HTERT RPE-1 (cell line): ENCODE measurements around the gene ITGAL.

Experiments
- in situ Hi-C: fragments of 300-500 bp; cut with MboI; formaldehyde crosslinking; loops from 4 replicates; pipeline ENCODE4 v1.14.3; 2020; ENCODE audit warnings: low sequenced_read_pairs

The ITGAL gene

GRCh38 chr16:30565526-30565925, 93.0 kb downstream of the ITGAL start:
- in situ Hi-C loops = no loop called here

GRCh38 chr16:30565984-30566383, 93.4 kb downstream of the ITGAL start:
- in situ Hi-C loops = no loop called here

GRCh38 chr16:30566531-30566930, 94.0 kb downstream of the ITGAL start:
- in situ Hi-C loops = no loop called here

GRCh38 chr16:30567160-30567990, 94.8 kb downstream of the ITGAL start:
- in situ Hi-C loops = no loop called here

GRCh38 chr16:30567991-30568638, 95.6 kb downstream of the ITGAL start:
- in situ Hi-C loops = no loop called here

- in situ Hi-C loops = no loop called here
Measured at GRCh38 chr16:30569281-30569680, 96.7 kb downstream of the ITGAL start.

GRCh38 chr16:30569746-30570635, 97.4 kb downstream of the ITGAL start:
- in situ Hi-C loops = no loop called here

GRCh38 chr16:30570636-30571444, 98.3 kb downstream of the ITGAL start:
- in situ Hi-C loops = no loop called here

- in situ Hi-C loops = no loop called here
Measured at GRCh38 chr16:30571445-30572322, 99.1 kb downstream of the ITGAL start, which contains the start of gene ZNF688. Gene ZNF688 (minus strand): TSS chr16:30571714. CDS start chr16:30571629, 85 bp downstream.
